Medulla oblongata (tissue), 1 donor: ENCODE measurements around the gene CCDC92B.
A peak's percentile ranks its signal among the peaks of the same experiment; 100 is the strongest.

Source experiments
- DNase-seq: peaks from one replicate; pipeline ENCODE4 v3.0.0-alpha.2; 2015; ENCODE audit errors: extremely low spot score

CCDC92B gene

GRCh38 chr17:2721603-2722002, 27.8 kb downstream of the CCDC92B start:
- no peak for DNase-seq

- no peak for DNase-seq
These were observed 29.6 kb downstream of the CCDC92B start for GRCh38 chr17:2719861-2720260.

- DNase-seq: no peak
These were observed 31.1 kb downstream of the CCDC92B start for GRCh38 chr17:2718150-2718938.

- no peak for DNase-seq
These were observed 32.8 kb downstream of the CCDC92B start for GRCh38 chr17:2716649-2717048.

DNA sequence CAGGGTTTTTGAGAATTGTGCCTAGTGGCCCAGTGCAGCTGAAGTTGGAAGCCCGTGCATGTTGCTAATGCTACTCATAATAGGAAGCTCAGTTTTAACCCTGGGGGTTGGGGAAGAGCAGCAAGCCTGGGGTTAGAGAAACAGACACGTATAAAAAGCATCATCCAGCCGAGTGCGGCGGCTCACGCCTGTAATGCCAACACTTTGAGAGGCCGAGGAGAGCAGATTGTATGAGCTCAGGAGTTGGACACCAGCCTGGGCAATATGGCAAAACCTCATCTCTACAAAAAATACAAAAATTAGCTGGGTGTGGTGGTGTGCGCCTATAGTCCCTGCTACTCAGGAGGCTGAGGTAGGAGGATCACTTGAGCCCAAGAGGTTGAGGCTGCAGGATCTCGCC, 35.6 kb downstream of the CCDC92B start:
- DNase-seq: no peak

DNA sequence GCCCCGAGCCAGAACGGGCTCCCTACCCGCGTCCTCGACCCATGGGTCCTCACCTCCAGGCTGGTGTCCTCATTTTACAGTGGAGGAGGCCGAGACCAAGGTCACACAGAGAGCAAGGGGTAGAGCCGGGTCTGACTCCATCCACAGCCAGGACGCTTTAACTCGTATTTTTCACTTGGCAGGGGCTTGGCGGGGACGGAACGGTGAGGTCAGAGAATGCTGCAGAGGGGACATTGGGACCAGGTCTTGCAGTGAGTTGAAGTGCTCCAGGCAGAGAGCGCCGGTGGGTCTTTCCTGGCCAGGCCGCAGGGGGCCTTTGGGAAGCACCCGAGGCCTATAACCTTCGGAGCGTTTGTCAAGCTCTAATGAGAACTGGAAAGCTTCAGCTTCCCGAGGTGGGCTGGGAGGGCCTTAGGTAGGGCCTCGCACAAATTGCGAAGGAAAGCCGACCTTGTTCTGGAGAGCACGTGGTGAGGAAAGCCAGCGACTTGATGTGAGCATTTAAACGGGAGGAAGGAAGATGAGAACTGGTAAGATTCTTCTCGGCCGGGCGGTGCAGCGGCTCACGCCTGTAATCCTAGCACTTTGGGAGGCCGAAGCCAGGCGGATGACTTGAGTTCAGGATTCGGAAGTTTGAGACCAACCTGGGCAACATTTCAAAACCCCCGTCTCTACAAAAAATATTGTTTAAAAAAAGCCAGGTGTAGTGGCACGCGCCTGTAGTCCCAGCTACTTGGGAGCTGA, 37.0 kb downstream of the CCDC92B start:
- DNase-seq: peak; percentile 22

DNA sequence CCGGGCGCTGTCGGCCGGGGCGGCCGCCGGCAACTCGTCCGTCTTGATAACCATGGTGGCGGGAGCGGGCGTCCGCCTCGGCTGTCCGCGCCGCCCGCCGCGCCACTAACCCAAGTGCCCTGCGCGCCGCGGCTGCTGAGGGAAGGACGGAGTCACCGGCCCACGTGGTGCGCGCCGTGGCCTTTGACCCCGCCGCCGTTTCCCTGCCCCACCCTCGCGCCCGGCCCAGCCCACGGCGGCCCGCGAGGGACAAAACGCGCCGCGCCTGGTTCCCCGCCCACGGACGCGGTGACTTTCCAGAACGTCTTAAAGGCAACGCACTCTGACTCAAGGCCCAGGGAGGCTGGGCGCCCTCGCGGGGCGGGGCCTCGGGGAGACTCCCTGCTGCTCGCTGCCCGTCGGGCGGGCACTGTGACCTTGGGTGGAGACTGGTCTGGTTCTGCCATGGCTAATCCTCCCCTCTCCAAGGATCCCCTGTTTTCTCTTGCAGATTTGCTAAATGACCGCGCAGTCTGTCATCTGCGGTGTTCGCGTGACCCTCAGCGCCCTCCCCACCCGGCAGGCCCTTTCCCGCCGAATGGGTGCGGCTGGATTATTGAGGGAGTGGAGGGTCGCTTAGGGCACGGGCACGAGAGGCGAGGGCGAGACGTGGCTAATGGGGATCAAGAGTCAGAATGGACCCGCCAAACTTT, 37.7 kb downstream of the CCDC92B start, which contains the start of gene CLUH:
Gene CLUH, minus strand, starts transcription at position 157 of the 692 bp plus-strand sequence. Its CDS starts 103 bp downstream, at position 54.
- DNase-seq: peak; percentile 97

- DNase-seq: no peak
These were observed 38.4 kb downstream of the CCDC92B start for GRCh38 chr17:2710803-2711607.

- no peak for DNase-seq
These were observed 39.2 kb downstream of the CCDC92B start for GRCh38 chr17:2710071-2710802.

DNA sequence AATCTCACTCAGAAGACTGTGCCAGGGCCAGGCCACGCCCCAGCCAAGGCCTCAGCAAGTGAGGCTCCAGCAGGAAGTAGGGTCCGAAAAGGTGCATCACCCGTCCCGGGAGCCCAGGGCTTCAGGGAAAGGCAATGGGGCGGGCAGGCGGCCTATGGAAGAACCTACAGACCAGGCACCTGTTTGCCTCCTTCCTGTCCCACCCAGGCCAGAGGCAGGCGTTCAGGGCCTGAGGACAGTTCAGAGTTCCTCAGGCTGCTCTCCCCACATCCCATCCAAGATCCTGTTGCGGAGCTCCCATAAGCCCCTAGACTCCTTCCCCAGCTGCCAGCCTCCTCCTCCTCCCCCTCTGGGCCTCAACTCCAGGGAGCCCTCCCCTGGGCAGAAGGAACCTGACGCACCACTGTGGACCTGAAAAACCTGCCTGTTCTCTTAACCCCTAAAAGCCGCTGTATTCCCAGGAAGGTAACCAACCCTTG, 40.2 kb downstream of the CCDC92B start:
- DNase-seq: no peak

GRCh38 chr17:2708585-2709182, 40.8 kb downstream of the CCDC92B start:
- DNase-seq: no peak

- DNase-seq: peak; percentile 72
These were observed 41.5 kb downstream of the CCDC92B start for GRCh38 chr17:2707721-2708584.

- no peak for DNase-seq
These were observed 42.4 kb downstream of the CCDC92B start for GRCh38 chr17:2706911-2707510.

DNA sequence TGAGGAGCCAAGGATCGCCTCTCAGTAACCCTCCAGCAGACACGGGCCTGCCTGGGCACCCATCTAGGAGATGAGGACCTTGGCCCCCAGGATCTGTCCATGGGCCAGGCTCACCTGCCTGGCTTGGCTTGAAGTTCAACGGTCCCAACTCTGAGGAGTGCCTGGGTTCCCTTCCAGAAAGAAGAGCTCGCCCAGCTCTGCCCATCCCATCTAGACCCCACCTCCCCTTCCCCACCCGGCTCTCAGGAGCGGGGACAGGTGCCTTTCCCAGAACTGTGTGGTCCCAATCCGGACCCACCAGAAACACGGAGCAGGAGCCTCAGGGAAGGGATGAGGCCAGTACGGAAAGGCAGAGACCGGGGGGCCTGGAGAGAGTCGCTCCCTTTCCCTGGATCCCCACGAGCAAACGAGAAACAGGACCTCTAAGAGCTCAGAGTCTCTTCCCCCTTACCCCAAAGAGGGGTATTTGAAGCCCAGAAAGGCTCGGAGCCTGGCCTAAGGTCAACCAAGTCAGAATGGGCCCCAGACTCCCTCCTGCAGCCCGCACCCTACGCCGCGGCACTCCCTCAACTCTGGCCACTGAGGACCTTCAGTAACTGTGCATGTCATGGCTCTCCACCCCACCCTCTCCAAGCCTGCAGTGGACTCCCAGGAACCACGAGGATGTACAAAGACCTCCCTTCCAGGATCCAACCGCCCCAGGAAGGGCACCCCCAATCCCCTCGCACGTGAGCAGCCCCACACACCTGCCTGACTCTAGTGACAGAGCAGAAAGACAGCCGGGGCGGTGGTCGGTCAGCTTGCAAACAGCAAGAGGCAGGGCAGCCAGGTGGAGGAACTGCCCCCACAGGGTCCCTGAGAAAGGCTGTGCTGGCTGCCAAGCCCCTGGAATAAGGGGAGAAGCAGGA, 43.3 kb downstream of the CCDC92B start:
- no peak for DNase-seq

DNA sequence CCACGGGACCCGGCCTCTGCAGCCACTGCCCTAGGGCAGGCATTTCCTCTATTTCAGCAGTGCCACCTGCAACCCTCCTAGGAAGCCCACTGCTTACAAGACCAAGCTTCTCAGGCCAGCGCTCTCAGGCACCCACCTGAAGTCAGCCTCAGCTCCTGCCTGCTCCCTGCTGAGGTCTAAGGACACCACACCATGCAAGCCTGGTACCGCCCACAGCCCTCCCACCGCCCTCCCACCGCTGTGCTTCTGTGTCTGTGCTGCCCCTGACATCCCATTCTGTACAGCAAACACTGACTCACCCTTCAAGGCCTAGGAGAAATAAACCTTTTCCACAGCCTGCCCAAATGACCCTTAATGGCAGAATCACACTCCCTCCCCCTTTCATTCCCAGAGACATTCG, 44.2 kb downstream of the CCDC92B start:
- no peak for DNase-seq

DNA sequence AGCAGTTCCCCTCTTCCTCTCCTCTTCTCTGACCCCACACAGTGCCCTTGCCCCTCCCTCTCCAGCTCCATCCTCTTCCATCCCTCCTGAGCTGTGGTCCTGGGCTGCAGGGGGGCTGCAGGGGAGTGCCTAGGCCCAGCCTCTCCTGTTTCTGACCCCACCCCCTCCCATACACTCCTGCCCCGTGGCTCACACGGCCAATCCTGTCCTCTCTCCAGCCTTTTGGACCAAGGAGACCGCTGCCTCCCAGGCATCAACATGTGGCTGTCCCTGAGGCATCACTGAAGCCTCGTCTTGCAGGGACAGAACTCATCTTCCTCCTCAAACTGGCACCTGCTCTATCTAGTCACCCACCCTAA, 44.6 kb downstream of the CCDC92B start:
- DNase-seq: no peak

DNA sequence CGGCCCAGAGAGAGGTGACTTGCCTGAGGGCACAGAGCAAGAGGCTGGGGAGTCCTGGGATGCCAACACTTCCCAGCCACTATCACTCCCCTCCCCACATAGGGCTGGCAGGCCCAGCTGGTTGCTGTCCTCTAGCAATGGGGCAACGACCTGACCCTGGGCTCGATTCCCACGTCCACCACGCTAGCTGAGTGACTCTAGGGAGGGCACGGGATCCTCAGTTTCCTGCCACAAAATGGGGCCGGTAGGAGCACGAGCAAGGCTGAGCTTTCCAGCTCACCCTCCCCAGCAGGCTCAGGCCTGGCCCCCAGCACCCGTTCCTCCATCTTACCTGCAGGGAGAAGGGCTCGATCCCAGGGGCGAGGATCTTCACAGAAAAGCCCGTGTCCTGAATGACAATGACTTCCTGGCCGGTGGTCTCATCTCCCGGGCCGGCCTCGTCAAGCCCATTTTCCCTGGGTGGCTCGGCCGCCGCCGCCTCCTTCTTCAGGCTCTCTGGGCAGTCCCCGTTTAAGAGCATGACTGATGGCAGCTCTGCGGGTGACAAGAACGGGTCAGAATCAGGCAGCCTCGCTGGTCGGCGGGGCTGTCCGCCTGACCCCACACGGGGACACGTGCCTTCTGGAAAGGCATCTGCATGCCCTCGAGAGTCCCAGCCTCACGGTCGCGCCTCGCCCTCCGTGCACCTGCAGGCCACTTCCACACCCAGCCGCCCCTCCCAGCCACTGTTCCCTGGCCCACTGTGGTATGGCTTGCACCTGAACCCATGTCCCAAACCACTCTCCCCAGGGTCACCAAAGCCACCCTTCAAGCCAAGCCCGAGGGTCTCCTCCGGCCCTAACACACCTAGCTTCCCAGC, 45.2 kb downstream of the CCDC92B start:
- DNase-seq: no peak
